Calu3 (cell line): ENCODE results near the gene THEMIS. TPM values are rescaled to one million over a fixed set of nuclear protein-coding genes. Genes with fewer than 3 reads are reported as not detected.

Source experiments
- BruUV-seq: library from RNA; stranded (reverse); fragments of 400-500 nt; replicated peaks from 2 replicates; lab custom pipeline; 2021; lab: Mats Ljungman, UMichigan
- CTCF ChIA-PET: fragments of 300-600 bp; sonication (Branson Sonifier 250); formaldehyde crosslinking; loops from one replicate; lab custom pipeline; 2022; ENCODE audit warnings: antibody characterized with exemption; lab: Charles Lee
- DNase-seq: peaks from one replicate; pipeline ENCODE4 v3.0.0; 2022
- H3K27ac Mint-ChIP-seq: one replicate; pipeline ENCODE4 v1.8.0; 2022; ENCODE audit warnings: mixed read lengths; ENCODE audit not compliant: unreplicated experiment
- H3K27me3 Mint-ChIP-seq: one replicate; pipeline ENCODE4 v1.8.0; 2022; ENCODE audit warnings: mixed read lengths; ENCODE audit not compliant: unreplicated experiment
- H3K36me3 Mint-ChIP-seq: one replicate; pipeline ENCODE4 v1.8.0; 2022; ENCODE audit warnings: mild to moderate bottlenecking, moderate library complexity, mixed read lengths; ENCODE audit not compliant: insufficient read depth, unreplicated experiment
- H3K4me1 Mint-ChIP-seq: one replicate; pipeline ENCODE4 v1.8.0; 2022; ENCODE audit warnings: mild to moderate bottlenecking, low read depth, mixed read lengths; ENCODE audit not compliant: unreplicated experiment
- H3K4me3 Mint-ChIP-seq: one replicate; pipeline ENCODE4 v1.8.0; 2022; ENCODE audit warnings: mild to moderate bottlenecking, low read depth, moderate library complexity, mixed read lengths; ENCODE audit not compliant: unreplicated experiment
- H3K9me3 Mint-ChIP-seq: one replicate; pipeline ENCODE4 v1.8.0; 2022; ENCODE audit warnings: low read depth, mixed read lengths; ENCODE audit not compliant: unreplicated experiment
- intact Hi-C: fragments of 100-400 bp; cut with micrococcal nuclease; formaldehyde crosslinking; loops from one replicate; pipeline ENCODE4 v1.10.0; 2022; ENCODE audit not compliant: unreplicated experiment
- total RNA-seq: library from RNA; stranded (reverse); gene quantifications from 2 replicates; pipeline ENCODE4 v1.2.3, GENCODE V29; 2022
- TF ChIP-seq, protein P1 (sequence below): fragments of 200-600 bp; IDR thresholded peaks from one replicate; pipeline ENCODE4 v1.8.0; 2022; ENCODE audit warnings: antibody characterized with exemption; ENCODE audit not compliant: unreplicated experiment

The THEMIS gene
- total RNA-seq, 1 experiment from 2014 or later: not detected

GRCh38 chr6:127727260-127727953 lies 173.5 kb downstream of the THEMIS start:
- peaks cover 45% of the 10 kb centered on the region for H3K27me3 Mint-ChIP-seq
- H3K9me3 Mint-ChIP-seq: no peaks in the 10 kb centered on the region
- no peaks in the 10 kb centered on the region for H3K4me1 Mint-ChIP-seq
- H3K4me3 Mint-ChIP-seq: no peak overlapping the region
- H3K27ac Mint-ChIP-seq: no peak overlapping the region
- TF ChIP-seq, protein P1, sequence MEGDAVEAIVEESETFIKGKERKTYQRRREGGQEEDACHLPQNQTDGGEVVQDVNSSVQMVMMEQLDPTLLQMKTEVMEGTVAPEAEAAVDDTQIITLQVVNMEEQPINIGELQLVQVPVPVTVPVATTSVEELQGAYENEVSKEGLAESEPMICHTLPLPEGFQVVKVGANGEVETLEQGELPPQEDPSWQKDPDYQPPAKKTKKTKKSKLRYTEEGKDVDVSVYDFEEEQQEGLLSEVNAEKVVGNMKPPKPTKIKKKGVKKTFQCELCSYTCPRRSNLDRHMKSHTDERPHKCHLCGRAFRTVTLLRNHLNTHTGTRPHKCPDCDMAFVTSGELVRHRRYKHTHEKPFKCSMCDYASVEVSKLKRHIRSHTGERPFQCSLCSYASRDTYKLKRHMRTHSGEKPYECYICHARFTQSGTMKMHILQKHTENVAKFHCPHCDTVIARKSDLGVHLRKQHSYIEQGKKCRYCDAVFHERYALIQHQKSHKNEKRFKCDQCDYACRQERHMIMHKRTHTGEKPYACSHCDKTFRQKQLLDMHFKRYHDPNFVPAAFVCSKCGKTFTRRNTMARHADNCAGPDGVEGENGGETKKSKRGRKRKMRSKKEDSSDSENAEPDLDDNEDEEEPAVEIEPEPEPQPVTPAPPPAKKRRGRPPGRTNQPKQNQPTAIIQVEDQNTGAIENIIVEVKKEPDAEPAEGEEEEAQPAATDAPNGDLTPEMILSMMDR: no peak
- DNase-seq: no peak
- CTCF ChIA-PET: no interaction called here
- intact Hi-C loops: no loop called here
- no TSS peak for BruUV-seq
- no peaks in the 10 kb centered on the region for H3K36me3 Mint-ChIP-seq

- no TSS peak for BruUV-seq
- TF ChIP-seq, protein P1: no peak
- H3K4me1 Mint-ChIP-seq: no peaks in the 10 kb centered on the region
- H3K36me3 Mint-ChIP-seq: no peaks in the 10 kb centered on the region
- intact Hi-C loops: no loop called here
- no peak overlapping the region for H3K27ac Mint-ChIP-seq
- peaks cover 53% of the 10 kb centered on the region for H3K27me3 Mint-ChIP-seq
- H3K4me3 Mint-ChIP-seq: no peak overlapping the region
- H3K9me3 Mint-ChIP-seq: no peaks in the 10 kb centered on the region
- no peak for DNase-seq
- CTCF ChIA-PET: no interaction called here
Observed at GRCh38 chr6:127725821-127726220, 175.0 kb downstream of the THEMIS start.

DNA sequence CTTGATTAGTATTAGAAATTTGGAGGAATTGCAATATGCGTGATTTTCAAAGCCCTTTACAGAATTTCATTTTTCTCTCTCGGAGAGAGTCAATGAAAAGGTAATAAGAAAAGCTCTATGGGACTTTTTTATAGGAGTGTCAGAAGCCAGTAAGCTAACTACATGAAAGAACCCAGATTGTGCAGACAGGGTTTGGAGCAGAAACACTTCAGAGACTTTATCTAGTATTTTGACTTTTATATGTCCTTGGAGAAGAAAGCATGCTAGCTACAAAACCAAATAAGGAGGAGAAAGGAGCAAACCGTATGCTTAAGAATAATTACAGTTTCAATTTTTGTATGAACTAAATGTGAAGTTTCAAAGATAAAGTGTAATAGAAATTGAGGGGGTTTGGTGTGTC lies 182.2 kb downstream of the THEMIS start:
- no peak overlapping the region for H3K27ac Mint-ChIP-seq
- no TSS peak for BruUV-seq
- TF ChIP-seq, protein P1: no peak
- no peaks in the 10 kb centered on the region for H3K4me1 Mint-ChIP-seq
- intact Hi-C loops: no loop called here
- H3K9me3 Mint-ChIP-seq: no peaks in the 10 kb centered on the region
- no peak for DNase-seq
- CTCF ChIA-PET: no interaction called here
- H3K36me3 Mint-ChIP-seq: no peaks in the 10 kb centered on the region
- H3K4me3 Mint-ChIP-seq: no peak overlapping the region
- peaks cover 47% of the 10 kb centered on the region for H3K27me3 Mint-ChIP-seq

DNA sequence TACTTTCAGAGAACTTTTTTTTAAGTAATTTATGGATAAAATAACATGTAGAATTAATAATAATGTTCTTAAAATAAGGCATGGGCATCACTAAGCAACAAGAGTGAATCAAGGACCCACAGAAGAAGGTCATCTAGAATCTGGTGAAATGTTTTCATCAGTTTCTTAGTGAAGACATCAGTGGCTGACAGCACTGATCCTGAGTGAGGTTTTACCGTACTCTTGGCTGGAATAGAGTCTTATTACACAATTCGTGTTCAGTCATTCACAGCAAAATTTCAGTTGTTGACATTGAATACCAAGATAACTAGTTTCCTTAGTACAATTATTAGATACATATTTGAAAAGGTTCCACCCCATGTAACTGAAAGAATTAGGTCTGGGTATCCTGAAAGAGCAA lies 183.5 kb downstream of the THEMIS start:
- Mint-ChIP-seq H3K4me1 (no peaks in the 10 kb centered on the region), H3K4me3 (no peak overlapping the region), H3K27me3 (peaks cover 47% of the 10 kb centered on the region), H3K27ac (no peak overlapping the region), H3K36me3 (no peaks in the 10 kb centered on the region), H3K9me3 (no peaks in the 10 kb centered on the region)
- CTCF ChIA-PET: interaction anchor here (0.6 kb wide), 1 partner anchor 183 kb away, joined by 3 read pairs; the partner anchor contains the start of gene THEMIS
- intact Hi-C loops: no loop called here
- TF ChIP-seq, protein P1: no peak
- no peak for DNase-seq
- no TSS peak for BruUV-seq
